ENCODE data around the gene RASIP1. TPM values are rescaled to one million over a fixed set of nuclear protein-coding genes. Genes with fewer than 3 reads are reported as not detected.

RASIP1 gene, protein sequence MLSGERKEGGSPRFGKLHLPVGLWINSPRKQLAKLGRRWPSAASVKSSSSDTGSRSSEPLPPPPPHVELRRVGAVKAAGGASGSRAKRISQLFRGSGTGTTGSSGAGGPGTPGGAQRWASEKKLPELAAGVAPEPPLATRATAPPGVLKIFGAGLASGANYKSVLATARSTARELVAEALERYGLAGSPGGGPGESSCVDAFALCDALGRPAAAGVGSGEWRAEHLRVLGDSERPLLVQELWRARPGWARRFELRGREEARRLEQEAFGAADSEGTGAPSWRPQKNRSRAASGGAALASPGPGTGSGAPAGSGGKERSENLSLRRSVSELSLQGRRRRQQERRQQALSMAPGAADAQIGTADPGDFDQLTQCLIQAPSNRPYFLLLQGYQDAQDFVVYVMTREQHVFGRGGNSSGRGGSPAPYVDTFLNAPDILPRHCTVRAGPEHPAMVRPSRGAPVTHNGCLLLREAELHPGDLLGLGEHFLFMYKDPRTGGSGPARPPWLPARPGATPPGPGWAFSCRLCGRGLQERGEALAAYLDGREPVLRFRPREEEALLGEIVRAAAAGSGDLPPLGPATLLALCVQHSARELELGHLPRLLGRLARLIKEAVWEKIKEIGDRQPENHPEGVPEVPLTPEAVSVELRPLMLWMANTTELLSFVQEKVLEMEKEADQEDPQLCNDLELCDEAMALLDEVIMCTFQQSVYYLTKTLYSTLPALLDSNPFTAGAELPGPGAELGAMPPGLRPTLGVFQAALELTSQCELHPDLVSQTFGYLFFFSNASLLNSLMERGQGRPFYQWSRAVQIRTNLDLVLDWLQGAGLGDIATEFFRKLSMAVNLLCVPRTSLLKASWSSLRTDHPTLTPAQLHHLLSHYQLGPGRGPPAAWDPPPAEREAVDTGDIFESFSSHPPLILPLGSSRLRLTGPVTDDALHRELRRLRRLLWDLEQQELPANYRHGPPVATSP
- 2.7 and 4.2 TPM in 2 replicates for total RNA-seq

DNA sequence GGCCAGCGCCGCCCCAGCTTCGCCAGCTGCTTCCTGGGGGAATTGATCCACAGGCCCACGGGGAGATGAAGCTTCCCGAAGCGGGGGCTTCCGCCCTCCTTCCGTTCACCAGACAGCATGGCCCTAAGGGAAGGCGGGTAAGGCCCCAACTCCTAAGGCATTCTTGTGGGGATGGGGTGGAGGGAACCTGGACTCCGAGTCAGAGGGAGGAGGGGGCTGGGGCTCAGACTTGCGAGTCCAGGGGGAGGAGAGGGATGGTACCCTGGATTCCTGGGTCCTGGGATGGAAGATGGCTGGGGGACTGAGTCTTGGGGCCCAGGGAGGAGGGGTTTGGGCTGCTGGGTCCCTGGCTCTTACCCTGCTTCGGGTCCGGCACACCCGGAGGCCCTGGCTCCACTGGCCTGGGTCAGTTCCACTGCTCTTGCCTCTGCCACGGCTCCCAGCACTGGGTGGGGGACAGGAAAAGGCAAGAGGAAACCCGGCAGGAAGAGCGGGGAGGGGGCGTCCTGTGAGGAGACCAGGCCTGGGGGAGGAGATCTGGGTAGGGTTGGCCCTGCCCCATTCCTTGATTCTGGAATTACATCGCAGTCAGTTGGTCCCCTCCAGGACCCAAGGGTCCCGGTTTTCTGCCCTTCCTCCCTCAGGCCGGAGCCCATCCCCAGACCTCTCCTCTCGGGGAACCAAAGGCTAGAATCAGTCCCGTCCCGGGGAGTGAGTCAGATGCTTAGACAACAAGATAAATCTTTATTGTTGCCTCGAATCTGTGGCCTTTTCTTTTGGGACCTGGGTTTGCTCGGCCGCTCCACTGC lies at the start of gene RASIP1:
RASIP1 (minus strand) TSS at position 447 of the 809 bp plus-strand sequence; CDS start at position 119, 328 bp downstream.

DNA sequence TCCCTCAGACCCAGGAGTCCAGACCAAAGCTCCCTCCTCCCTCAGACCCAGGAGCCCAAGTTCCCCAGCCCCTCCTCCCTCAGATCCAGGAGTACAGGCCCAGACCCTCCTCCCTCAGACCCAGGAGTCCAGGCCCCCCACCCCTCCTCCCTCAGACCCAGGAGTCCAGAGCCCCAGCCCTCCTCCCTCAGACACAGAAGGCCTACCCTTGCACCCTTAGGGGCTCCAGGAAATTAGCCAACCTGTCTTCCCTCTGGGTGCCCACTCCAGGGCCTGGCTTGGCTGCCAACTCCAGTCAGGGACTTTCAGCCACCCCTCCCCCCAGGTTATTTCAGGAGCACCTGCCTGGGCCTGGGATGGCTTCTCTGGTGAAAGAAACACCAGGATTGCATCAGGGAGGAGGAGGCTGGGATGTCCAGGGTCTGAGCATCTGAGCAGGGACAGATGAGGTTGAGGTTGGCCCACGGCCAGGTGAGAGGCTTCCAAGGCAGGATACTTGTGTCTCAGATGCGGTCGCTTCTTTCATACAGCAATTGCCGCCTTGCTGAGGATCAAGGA lies 14.8 kb upstream of the RASIP1 start, which contains the start of gene FGF21:
FGF21 (plus strand) TSS at position 441 of the 558 bp plus-strand sequence. CDS start 713 bp downstream, outside the sequence.

DNA sequence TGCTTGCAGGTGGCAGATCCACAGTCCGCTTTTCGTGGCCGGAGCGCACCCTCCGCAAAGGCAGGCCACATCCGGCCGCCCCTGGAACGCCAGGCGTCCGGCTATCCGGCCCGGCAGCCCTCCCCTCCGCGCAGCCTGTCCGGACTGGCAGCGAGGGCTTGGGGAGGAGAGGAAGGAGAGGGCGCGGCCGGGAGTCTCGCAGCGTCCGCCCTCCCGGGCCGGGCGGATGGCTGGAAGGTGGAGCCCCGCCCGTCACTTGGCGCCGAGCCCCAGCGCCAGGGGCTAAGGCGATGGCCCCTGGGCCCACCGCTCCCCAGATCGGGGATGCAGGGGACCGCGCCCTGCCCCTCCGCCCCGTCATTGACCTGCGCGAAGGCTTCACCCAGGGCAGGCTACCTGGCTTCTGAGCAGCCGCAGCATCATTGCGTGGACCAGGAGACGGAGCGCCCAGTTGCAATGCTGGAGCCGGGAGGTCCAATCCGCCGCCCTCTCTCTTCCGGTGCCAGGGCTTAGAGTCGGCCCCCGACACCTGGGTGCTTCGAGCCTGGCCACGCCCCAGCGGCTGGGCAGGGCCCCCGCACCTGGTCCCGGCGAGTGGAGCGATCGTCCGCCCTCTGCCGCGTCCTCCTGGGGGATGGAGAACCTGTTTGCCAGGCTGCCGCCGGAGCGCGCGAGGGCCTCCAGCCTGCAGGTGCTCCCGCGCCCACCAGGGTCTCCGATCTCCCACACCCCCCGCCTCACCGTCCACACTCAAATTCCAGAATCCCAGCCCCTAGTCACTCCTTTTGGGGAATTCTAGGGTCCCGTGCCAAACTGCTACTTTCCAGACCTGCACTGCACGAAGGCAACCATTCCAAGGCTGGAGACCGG lies 12.3 kb upstream of the RASIP1 start, which contains the start of gene FUT1:
FUT1 (minus strand) TSS at position 146 of the 870 bp plus-strand sequence. CDS start 1,360 bp downstream, outside the sequence.

DNA sequence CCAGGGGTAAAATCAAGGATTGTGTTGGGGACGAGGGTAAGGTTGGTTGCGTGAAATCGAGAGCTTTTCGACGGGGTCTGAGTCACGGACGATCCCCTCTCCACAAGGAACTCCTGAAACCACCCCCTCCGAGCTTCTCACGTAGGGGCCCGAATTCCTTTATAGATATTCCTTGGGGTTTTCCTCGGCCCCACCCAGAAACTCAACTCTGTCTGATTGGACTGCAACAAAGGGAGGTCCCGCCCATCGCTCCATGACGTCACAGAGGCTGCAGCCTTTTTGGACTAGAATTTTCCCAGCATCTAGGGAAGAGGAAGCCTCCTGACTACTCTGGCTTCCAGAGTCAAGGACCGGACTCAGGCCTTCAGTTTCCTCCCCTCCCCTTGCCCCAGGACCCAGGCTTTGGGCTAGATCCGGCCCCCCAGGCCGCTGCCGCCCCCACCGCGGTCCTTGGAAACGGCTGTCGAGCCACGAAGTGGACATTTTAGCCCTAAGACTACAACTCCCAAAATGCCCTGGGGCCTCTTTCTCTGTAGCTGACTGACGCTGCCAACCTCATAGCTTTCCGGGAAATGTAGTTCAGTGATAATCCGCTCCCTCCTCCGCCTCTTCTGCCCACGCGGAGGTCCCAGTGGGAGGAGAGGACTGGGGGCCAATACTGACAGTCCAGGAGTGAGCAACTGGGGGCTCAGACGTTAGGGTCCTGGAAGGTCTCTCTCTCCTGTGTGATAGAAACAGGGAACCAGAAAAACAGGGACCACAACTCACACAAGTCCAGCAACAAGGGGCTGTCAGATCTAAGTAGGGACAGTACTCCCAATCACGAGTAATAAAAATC lies 6.5 kb upstream of the RASIP1 start, which contains the start of gene IZUMO1:
IZUMO1 (minus strand) TSS at position 172 of the 838 bp plus-strand sequence. CDS start 1,050 bp downstream, outside the sequence.

DNA sequence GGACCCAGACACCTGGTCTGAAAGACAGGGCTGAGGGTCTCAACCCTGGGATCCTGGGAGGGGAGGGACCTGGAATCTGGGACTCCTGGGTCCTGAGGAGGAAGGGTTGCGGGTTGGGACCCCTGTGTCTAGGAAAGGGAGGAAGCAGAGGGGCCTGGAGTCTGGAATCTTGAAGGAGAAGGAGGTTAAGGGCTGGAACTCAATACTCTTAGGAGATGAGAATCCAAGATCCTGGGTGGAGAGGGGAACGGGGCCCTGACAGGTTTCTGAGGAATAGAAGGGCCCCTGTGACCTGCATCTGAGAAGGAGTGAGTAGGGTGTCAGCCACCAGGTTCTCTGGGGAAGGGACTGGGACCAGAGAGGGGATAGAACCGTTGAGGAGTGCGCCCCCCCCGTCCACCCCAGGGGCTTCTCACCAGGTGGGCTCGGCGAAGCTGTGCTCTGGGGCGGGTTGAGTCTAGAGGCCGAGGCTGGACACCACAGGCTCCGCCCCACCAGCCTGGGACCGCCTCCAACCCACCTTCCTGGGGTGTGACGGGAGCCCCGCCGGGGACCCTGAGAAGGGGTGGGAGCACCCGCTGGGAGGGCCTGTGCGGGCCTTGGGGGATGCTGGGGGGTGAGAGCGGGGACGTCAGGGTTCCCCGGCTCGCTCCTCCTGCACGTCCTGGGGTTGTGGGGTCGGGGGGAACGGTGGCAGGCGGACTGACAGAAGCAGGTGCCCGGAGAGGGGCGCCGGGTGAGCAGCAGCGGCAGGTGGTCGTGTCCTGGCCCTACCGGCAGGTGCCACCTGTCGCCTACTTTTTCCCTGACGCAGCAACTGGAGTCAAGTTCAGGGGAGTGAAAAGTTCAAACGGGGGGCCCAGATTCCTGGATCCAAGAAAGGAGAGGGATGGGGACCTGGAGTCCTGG lies 20.9 kb downstream of the RASIP1 start, which contains the start of gene MAMSTR:
MAMSTR (minus strand) TSS at position 463 of the 909 bp plus-strand sequence. CDS start 694 bp downstream, outside the sequence.

DNA sequence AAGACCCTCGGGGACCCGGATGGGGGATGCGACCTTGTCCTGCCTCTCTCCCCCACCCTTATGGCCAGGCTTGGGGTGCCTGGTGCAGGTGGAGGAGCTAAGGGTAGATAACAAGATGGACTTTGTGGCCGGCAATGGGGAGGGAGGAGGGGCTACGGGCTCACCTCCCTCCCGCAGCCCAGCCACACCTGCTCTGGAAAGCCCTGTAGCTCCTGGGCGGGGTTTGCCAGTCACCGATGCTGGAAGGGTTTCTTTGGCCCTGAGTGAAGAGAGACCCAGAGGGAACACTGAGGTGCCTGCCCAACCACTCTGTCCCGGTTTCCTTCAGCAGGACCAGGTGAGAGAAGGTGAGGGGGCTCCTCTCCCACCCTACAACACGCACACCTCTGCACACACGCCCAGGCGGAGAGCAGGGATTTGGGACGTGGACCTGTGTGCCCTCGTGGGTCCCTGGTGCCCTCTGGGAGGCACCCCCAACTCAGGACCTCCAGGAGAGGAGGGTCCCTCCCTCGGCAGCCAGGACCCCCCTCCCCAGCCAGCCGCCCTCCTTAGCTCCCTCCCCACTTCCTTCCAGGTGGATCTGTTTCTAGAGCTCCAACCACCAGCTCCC lies 44.6 kb downstream of the RASIP1 start, which contains the start of gene FUT2:
FUT2 (plus strand) TSS at position 229 of the 610 bp plus-strand sequence. CDS start 6,986 bp downstream, outside the sequence.

DNA sequence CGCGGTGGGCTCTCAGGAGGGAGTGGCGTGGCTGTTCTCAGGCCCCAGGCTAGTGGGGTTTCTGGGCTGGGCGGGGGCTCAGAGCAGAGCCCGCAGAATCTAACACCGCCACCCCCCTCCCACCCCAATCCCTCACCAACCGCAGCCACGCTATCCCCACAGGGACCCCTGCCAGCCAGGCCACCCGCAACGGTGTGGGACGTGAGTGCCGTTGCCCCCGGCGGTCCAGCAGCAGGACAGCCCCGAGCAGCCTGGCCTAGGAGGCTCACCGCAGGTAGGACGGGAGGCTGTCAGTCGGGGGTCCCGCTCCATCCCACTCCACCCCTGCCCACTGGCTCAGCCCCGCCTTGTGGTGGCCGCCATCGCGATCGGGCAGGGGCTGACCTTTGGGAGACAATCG lies 67.4 kb downstream of the RASIP1 start, which contains the start of gene NTN5:
NTN5 (minus strand) TSS at position 24 of the 400 bp plus-strand sequence. CDS start 2,031 bp downstream, outside the sequence.

Other genes with a start within 250 kb of the RASIP1 start
- gene LMTK3, start 228.8 kb downstream of the RASIP1 start, total RNA-seq: 2.1 and 2.7 TPM in 2 replicates
- 0.54 and 0.79 TPM in 2 replicates for gene SULT2B1, start 188.4 kb downstream of the RASIP1 start, total RNA-seq
- gene SPACA4, start 133.9 kb downstream of the RASIP1 start, total RNA-seq: not detected in 2 replicates
- gene FAM83E, start 125.5 kb downstream of the RASIP1 start, total RNA-seq: 0.43 and 1.2 TPM in 2 replicates
- 1,714 and 1,895 TPM in 2 replicates for gene RPL18, start 121.4 kb downstream of the RASIP1 start, total RNA-seq
- gene SPHK2, start 121.1 kb downstream of the RASIP1 start, total RNA-seq: 8.2 and 9.2 TPM in 2 replicates
- 2.1 and 5.5 TPM in 2 replicates for gene DBP, start 103.2 kb downstream of the RASIP1 start, total RNA-seq
- gene CA11, start 94.4 kb downstream of the RASIP1 start, total RNA-seq: 0.11 and 5.9 TPM in 2 replicates
- 0.11 and 0.39 TPM in 2 replicates for gene NTN5, start 67.6 kb downstream of the RASIP1 start, total RNA-seq
- gene FUT2, start 44.6 kb downstream of the RASIP1 start, total RNA-seq: under 0.01 TPM in 1 of 2 replicates, not detected in the other
- gene MAMSTR, start 20.9 kb downstream of the RASIP1 start, total RNA-seq: 1.3 and 2.4 TPM in 2 replicates
- 0.39 TPM in 1 of 2 replicates, not detected in the other for gene IZUMO1, start 6.3 kb upstream of the RASIP1 start, total RNA-seq
- gene FUT1, start 12.0 kb upstream of the RASIP1 start, total RNA-seq: 0.39 and 1.5 TPM in 2 replicates
- gene FGF21, start 14.9 kb upstream of the RASIP1 start, total RNA-seq: 0.39 TPM in 1 of 2 replicates, not detected in the other
- gene BCAT2, start 70.4 kb upstream of the RASIP1 start, total RNA-seq: 15.7 and 22.6 TPM in 2 replicates
- gene HSD17B14, start 95.9 kb upstream of the RASIP1 start, total RNA-seq: 3.8 and 20.4 TPM in 2 replicates
- 1.2 and 3.9 TPM in 2 replicates for gene PLEKHA4, start 128.0 kb upstream of the RASIP1 start, total RNA-seq
- gene PPP1R15A, start 131.8 kb upstream of the RASIP1 start, total RNA-seq: 28.7 and 75.8 TPM in 2 replicates
- 0.22 and 0.79 TPM in 2 replicates for gene TULP2, start 158.1 kb upstream of the RASIP1 start, total RNA-seq
- 169 and 326 TPM in 2 replicates for gene NUCB1, start 159.7 kb upstream of the RASIP1 start, total RNA-seq
- 1.2 TPM in 1 of 2 replicates, not detected in the other for gene DHDH, start 193.1 kb upstream of the RASIP1 start, total RNA-seq
- 41.6 and 99.3 TPM in 2 replicates for gene BAX, start 214.3 kb upstream of the RASIP1 start, total RNA-seq
- 1,769 and 2,040 TPM in 2 replicates for gene FTL, start 224.7 kb upstream of the RASIP1 start, total RNA-seq